Choroid plexus epithelial cell (primary cell): ENCODE measurements around the gene ANKRD13D.
A peak's percentile ranks its signal among the peaks of the same experiment; 100 is the strongest.

Experiments
- DNase-seq: peaks from one replicate; pipeline ENCODE4 v3.0.0-alpha.2; 2010; ENCODE audit warnings: low read depth
- H3K4me3 ChIP-seq: 2 replicates; pipeline ENCODE4 v1.5.1; 2011; ENCODE audit warnings: low read depth, mild to moderate bottlenecking, control low read depth, low read length, moderate library complexity
- TF ChIP-seq, protein P1 (sequence below): conservative IDR thresholded peaks from 2 replicates; pipeline ENCODE4 v1.5.1; 2011; ENCODE audit warnings: low read depth, mild to moderate bottlenecking, control low read depth, inconsistent platforms, low read length, moderate library complexity

ANKRD13D gene

GRCh38 chr11:67270256-67271204 lies 18.6 kb upstream of the ANKRD13D start:
- DNase-seq: no peak
- TF ChIP-seq, protein P1, sequence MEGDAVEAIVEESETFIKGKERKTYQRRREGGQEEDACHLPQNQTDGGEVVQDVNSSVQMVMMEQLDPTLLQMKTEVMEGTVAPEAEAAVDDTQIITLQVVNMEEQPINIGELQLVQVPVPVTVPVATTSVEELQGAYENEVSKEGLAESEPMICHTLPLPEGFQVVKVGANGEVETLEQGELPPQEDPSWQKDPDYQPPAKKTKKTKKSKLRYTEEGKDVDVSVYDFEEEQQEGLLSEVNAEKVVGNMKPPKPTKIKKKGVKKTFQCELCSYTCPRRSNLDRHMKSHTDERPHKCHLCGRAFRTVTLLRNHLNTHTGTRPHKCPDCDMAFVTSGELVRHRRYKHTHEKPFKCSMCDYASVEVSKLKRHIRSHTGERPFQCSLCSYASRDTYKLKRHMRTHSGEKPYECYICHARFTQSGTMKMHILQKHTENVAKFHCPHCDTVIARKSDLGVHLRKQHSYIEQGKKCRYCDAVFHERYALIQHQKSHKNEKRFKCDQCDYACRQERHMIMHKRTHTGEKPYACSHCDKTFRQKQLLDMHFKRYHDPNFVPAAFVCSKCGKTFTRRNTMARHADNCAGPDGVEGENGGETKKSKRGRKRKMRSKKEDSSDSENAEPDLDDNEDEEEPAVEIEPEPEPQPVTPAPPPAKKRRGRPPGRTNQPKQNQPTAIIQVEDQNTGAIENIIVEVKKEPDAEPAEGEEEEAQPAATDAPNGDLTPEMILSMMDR: no peak
- H3K4me3 ChIP-seq: peak overlapping the region; percentile 39

DNA sequence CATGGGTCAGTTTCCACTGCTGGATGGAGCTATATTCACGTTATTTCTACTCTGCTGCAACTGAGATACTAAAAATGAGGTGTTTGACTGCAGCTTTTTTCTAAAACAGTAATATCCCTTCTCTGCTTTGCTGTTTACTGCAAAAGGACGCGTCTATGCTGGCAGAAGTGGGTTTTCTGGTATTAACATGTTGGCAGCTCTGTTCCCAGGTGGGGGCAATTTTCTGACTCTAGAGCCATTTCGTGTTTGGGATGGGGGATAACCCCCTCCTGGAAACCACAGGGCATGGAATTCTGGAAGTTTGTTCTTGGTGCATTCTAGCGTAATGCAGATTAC lies 17.9 kb upstream of the ANKRD13D start:
- H3K4me3 ChIP-seq: no peak overlapping the region
- no peak for DNase-seq
- TF ChIP-seq, protein P1: no peak

- H3K4me3 ChIP-seq: no peak overlapping the region
- TF ChIP-seq, protein P1: no peak
- DNase-seq: no peak
These were observed 17.4 kb upstream of the ANKRD13D start for GRCh38 chr11:67271541-67272284.

- TF ChIP-seq, protein P1: no peak
- H3K4me3 ChIP-seq: no peak overlapping the region
- DNase-seq: no peak
These were observed 16.5 kb upstream of the ANKRD13D start for GRCh38 chr11:67272327-67273259.

GRCh38 chr11:67273260-67273990 lies 15.7 kb upstream of the ANKRD13D start:
- TF ChIP-seq, protein P1: no peak
- no peak overlapping the region for H3K4me3 ChIP-seq
- no peak for DNase-seq
